ENCODE measurements around the gene USP6NL.

- TF ChIP-seq CTCF (conservative IDR thresholded peaks at IDR 0.05; ENCODE audit: low read length) (no peak), EZH2phosphoT487 (IDR thresholded peaks at IDR 0.05; ENCODE audit: borderline replicate concordance) (no peak)
Measured at GRCh38 chr10:11414314-11415038, 197.0 kb downstream of the USP6NL start.
